GM10266 (cell line): ENCODE results near the gene CCT7.
A peak's percentile ranks its signal among the peaks of the same experiment; 100 is the strongest.

Source experiments
- DNase-seq: peaks from one replicate; pipeline ENCODE4 v3.0.0; 2012; ENCODE audit errors: extremely low spot score
- CTCF ChIP-seq: IDR thresholded peaks from 2 replicates; pipeline ENCODE4 v1.5.1; 2012; ENCODE audit warnings: mild to moderate bottlenecking, low read depth; ENCODE audit not compliant: control insufficient read depth, insufficient read depth; ENCODE audit errors: missing control alignments

Gene CCT7

GRCh38 chr2:73205611-73206010 is 28.5 kb upstream of the CCT7 start:
- DNase-seq = no peak
- TF ChIP-seq CTCF = no peak

DNA sequence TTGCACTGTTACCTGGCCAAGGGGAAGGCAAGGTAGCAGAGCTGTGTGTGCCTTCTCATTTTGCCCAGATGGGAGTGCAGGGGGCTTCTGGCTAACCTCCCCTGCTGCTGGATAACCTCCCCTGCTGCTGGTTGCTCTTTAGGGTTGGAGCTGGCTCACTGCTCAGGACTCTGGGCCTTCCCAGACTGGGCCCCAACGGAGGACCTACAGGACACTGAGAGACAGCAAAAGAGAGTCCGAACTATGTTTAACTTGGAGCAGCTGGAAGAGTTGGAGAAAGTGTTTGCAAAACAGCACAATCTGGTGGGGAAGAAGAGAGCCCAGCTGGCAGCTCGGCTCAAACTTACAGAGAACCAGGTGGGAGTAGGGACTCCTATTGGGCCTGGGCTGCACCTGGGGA is 25.9 kb upstream of the CCT7 start:
- TF ChIP-seq CTCF = no peak
- no peak for DNase-seq

GRCh38 chr2:73210019-73210418 is 24.1 kb upstream of the CCT7 start:
- TF ChIP-seq CTCF = no peak
- DNase-seq = no peak

DNA sequence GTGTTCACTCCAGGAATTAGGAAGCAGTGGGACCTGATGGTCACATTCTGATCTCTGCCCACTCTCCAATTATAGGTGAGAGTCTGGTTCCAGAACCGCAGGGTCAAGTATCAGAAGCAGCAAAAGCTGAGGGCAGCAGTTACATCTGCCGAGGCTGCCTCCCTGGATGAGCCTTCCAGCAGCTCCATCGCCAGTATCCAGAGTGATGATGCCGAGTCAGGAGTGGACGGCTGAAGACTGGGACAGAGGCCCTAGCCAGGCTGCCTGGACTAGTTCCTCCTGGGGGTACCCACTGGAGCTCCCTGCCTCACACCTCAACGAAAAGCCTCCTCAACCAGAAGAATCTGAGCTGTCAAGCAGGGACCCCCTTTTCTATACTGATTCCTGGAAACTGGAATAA is 23.4 kb upstream of the CCT7 start:
- TF ChIP-seq CTCF = no peak
- DNase-seq = no peak

DNA sequence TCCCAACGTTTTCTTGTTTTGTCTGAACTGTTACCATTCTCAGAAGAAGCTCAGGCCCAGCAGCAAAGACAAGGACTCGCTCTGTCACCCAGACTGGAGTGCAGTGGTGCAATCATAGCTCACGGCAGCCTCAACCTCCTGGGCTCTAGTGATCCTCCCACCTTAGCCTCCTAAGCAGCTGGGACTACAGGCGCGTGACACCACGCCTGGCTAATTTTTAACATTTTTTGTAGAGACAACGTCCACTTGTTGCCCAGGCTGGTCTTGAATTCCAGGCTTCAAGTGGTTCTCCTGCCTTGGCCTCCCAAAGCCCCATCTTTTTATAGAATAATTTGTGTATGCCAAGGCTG is 22.0 kb upstream of the CCT7 start:
- no peak for TF ChIP-seq CTCF
- no peak for DNase-seq

GRCh38 chr2:73212448-73213176 is 21.5 kb upstream of the CCT7 start:
- DNase-seq = peak; percentile 88
- peak; percentile 90 for TF ChIP-seq CTCF

GRCh38 chr2:73214120-73215035 is 19.7 kb upstream of the CCT7 start, which contains the start of gene SMYD5:
SMYD5 (plus strand) TSS chr2:73214245; CDS start chr2:73214267, 22 bp downstream.
- peak; percentile 94 for DNase-seq

More at GRCh38 chr2:73214120-73215035, 19.7 kb upstream of the CCT7 start, which contains the start of gene SMYD5:
- TF ChIP-seq CTCF = no peak
